ENCODE measurements around the gene ITPR2.

ITPR2 gene

DNA sequence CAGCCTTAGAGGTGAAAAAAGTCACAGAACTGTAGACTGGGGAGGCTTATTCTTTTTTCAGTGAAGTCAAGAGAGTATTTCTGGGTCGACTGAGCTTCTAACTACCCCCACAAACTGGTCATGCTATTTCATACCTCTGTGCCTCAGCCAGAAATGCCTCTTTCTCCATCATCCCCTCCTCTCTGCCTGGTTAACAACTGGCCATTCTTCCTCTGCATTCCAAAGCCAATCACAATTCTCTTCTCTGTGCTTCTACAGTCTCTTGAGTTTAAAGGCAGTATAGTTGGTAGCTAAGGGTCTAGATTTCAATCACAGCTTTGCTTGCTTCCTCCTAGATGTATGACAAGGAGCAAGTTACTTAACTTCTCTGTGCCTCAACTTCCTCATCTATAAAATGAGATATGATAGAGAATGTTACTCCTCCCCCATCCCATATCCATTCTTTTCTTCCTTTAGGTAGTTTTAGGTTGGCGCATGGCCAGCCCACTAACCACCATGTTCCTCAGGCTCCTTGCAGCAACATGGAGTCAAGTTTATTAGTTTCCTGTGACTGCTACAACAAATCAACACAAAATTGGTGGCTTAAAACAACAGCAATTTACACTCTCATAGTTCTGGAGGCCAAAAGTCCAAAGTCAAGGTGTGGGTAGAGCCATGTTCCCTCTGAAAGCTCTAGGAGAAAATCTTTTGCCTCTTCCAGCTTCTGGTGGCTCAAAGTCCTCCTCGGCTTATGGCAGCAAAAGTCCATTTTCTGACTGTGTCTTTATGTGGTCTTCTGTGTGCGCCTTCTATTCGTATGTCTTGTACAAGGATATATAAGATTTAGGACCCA, 62.5 kb downstream of the ITPR2 start:
- TF ChIP-seq, protein P1, sequence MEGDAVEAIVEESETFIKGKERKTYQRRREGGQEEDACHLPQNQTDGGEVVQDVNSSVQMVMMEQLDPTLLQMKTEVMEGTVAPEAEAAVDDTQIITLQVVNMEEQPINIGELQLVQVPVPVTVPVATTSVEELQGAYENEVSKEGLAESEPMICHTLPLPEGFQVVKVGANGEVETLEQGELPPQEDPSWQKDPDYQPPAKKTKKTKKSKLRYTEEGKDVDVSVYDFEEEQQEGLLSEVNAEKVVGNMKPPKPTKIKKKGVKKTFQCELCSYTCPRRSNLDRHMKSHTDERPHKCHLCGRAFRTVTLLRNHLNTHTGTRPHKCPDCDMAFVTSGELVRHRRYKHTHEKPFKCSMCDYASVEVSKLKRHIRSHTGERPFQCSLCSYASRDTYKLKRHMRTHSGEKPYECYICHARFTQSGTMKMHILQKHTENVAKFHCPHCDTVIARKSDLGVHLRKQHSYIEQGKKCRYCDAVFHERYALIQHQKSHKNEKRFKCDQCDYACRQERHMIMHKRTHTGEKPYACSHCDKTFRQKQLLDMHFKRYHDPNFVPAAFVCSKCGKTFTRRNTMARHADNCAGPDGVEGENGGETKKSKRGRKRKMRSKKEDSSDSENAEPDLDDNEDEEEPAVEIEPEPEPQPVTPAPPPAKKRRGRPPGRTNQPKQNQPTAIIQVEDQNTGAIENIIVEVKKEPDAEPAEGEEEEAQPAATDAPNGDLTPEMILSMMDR (IDR thresholded peaks at IDR 0.05; ENCODE audit: insufficient read depth, low read length, poor library complexity, severe bottlenecking), result no peak
- Histone ChIP-seq H3K27me3 (replicated peaks; ENCODE audit: control insufficient read depth, insufficient read depth, low read length) (no peaks in the 10 kb centered on the region), H3K4me3 (replicated peaks; ENCODE audit: low read depth, low read length) (no peak overlapping the region), H3K36me3 (ENCODE audit: control insufficient read depth, insufficient read depth, low read length) (peaks cover 3% of the 10 kb centered on the region)
- no peak for DNase-seq (ENCODE audit: extremely low read depth, insufficient read length)

DNA sequence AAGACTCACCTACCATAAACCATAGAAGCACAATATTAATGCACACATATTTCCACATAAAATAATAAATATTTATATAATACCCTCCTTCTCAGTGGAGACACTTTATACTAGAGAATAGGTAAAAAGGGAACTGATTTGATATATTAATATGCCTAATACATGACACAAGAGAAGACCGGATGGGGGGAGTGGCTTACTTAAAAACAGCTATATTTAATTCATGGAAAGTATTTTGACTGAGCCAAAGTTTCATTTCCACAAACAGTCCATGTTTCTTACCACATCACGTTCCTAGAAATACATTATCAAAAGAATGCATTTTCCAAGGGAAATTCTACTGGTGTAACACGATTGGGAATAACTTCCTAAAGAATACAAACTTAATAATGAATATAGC, 63.4 kb downstream of the ITPR2 start:
- TF ChIP-seq, protein P1 (IDR thresholded peaks at IDR 0.05; ENCODE audit: insufficient read depth, low read length, poor library complexity, severe bottlenecking), result no peak
- peaks cover under 1% of the 10 kb centered on the region for H3K36me3 ChIP-seq (ENCODE audit: control insufficient read depth, insufficient read depth, low read length)
- DNase-seq (ENCODE audit: extremely low read depth, insufficient read length), result no peak
- no peak overlapping the region for H3K4me3 ChIP-seq (replicated peaks; ENCODE audit: low read depth, low read length)
- no peaks in the 10 kb centered on the region for H3K27me3 ChIP-seq (replicated peaks; ENCODE audit: control insufficient read depth, insufficient read depth, low read length)

DNA sequence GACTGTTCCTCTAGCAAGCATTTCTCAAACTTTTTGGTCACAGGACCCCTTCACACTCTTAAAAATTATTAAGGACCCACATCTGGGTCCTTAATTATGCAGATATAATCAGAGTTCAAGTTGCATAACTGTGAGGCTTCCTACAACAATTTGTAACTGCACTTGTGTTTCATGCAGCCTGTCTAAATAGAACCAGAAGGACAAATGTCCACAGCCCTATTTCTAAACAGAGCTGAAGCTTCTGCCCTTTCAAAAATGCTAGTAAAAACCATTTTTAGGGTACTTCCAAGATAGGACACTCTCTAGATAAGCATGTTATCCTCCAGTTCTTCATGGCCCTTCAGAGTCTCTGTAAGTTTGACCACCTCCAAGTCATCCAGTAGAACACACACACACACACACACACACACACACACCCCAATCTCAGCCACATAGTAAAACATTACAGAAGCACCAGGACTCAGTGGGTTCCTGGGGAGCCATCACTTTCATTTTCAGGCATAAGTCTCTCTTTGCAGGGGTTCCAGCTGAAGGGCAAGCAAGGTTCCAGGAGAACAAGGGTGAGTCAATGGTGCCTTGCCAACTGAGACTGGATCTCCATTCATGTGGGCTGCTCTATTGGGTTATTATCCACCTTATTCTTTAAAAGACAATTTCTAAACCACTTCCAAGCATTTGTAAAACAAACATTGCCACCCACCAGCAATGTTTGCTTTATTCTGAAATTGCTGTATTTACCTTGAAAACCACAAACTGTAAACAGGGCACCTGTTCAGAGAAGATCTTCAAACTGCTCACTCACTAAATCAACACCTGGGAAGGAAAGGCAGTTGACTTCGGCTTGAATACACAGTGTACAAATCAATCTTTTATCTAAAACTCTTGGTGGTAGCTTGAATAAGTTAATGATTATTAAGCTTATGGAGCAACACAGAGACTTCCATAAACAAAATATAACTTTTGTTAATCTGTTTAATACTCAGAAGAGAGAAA, 64.1 kb downstream of the ITPR2 start:
- TF ChIP-seq, protein P1 (IDR thresholded peaks at IDR 0.05; ENCODE audit: insufficient read depth, low read length, poor library complexity, severe bottlenecking), result no peak
- no peaks in the 10 kb centered on the region for H3K36me3 ChIP-seq (ENCODE audit: control insufficient read depth, insufficient read depth, low read length)
- no peaks in the 10 kb centered on the region for H3K27me3 ChIP-seq (replicated peaks; ENCODE audit: control insufficient read depth, insufficient read depth, low read length)
- no peak overlapping the region for H3K4me3 ChIP-seq (replicated peaks; ENCODE audit: low read depth, low read length)
- peak; percentile 15 for DNase-seq (ENCODE audit: extremely low read depth, insufficient read length)

DNA sequence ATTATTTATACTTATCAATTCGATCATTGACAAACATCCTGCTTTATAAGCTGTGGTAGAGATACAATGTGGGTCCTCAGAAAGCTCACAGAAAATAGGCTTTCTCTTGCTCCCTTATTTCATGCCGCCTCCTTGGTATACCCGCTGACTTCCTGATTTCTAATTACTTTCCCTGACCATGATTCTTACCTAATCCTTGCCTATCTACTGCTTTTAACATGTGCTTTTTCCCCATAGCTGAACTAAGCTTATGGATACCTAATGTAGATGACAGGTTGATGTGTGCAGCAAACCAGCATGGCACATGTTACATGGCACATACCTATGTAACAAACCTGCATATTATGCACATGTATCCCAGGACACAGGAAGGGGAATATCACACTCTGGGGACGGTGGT, 65.1 kb downstream of the ITPR2 start:
- H3K27me3 ChIP-seq (replicated peaks; ENCODE audit: control insufficient read depth, insufficient read depth, low read length), result no peaks in the 10 kb centered on the region
- TF ChIP-seq, protein P1 (IDR thresholded peaks at IDR 0.05; ENCODE audit: insufficient read depth, low read length, poor library complexity, severe bottlenecking), result no peak
- H3K4me3 ChIP-seq (replicated peaks; ENCODE audit: low read depth, low read length), result no peak overlapping the region
- DNase-seq (ENCODE audit: extremely low read depth, insufficient read length), result no peak
- no peaks in the 10 kb centered on the region for H3K36me3 ChIP-seq (ENCODE audit: control insufficient read depth, insufficient read depth, low read length)

DNA sequence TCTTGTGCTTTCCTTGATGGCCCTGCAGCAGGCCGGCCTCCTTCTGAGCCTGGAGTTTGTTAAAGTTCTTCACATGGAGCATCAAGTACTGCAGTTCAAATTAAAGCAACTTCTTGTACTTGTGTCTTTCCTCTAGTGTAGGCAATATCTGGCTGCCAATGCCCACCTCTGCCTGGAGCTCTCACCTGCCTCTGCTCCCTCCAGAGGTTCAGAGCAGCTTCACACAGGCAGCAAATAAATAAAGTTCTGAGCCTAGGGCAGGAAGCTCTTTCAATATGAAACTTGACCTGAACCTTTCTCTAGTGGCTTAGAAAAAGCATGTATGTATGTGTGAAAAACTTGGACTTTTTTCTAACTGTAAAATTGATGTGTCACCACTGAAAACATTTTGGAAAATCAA, 65.9 kb downstream of the ITPR2 start:
- DNase-seq (ENCODE audit: extremely low read depth, insufficient read length), result no peak
- Histone ChIP-seq H3K27me3 (replicated peaks; ENCODE audit: control insufficient read depth, insufficient read depth, low read length) (no peaks in the 10 kb centered on the region), H3K36me3 (ENCODE audit: control insufficient read depth, insufficient read depth, low read length) (no peaks in the 10 kb centered on the region), H3K4me3 (replicated peaks; ENCODE audit: low read depth, low read length) (no peak overlapping the region)
- TF ChIP-seq, protein P1 (IDR thresholded peaks at IDR 0.05; ENCODE audit: insufficient read depth, low read length, poor library complexity, severe bottlenecking), result peak; percentile 9
